GM13976 (cell line): ENCODE measurements around the gene PTPN2.

Experiments
- DNase-seq: peaks from one replicate; pipeline ENCODE4 v3.0.0; 2012; ENCODE audit warnings: low spot score
- CTCF ChIP-seq: IDR thresholded peaks from 2 replicates; pipeline ENCODE4 v1.5.1; 2012; ENCODE audit warnings: borderline replicate concordance, mild to moderate bottlenecking; ENCODE audit not compliant: insufficient read depth; ENCODE audit errors: extremely low read depth, missing control alignments, control extremely low read depth
- in situ Hi-C: fragments of 300-500 bp; cut with MboI; formaldehyde crosslinking; loops from one replicate; pipeline ENCODE4 v1.12.0; 2022; ENCODE audit warnings: low sequenced_read_pairs, mixed read lengths, inconsistent platforms; ENCODE audit not compliant: unreplicated experiment

The PTPN2 gene

GRCh38 chr18:12747530-12748315 is 136.3 kb downstream of the PTPN2 start:
- DNase-seq, result no peak
- no peak for TF ChIP-seq CTCF
- in situ Hi-C loops, result no loop called here

GRCh38 chr18:12745095-12745795 is 138.8 kb downstream of the PTPN2 start:
- in situ Hi-C loops, result no loop called here
- DNase-seq, result no peak
- no peak for TF ChIP-seq CTCF

- in situ Hi-C loops, result no loop called here
- DNase-seq, result peak; percentile 74
- TF ChIP-seq CTCF, result peak; percentile 50
These were observed 139.9 kb downstream of the PTPN2 start for GRCh38 chr18:12744103-12744502.

- no peak for TF ChIP-seq CTCF
- DNase-seq, result no peak
- in situ Hi-C loops, result no loop called here
These were observed 141.6 kb downstream of the PTPN2 start for GRCh38 chr18:12742453-12742852.
